Body of pancreas (tissue), 4 donors: ENCODE results near the gene HEATR5A. TPM values are rescaled to one million over a fixed set of nuclear protein-coding genes. Genes with fewer than 3 reads are reported as not detected.
"Not testable (repeated sequence)": the region's sequence is repeated elsewhere in the genome, so short reads cannot be mapped to it uniquely, and the experiment has no call there.

Experiments
- ATAC-seq: fragments of 150-250 bp; one replicate; pipeline ENCODE4 v1.9.1; 2016
- DNase-seq, 4 donors: peaks; one replicate each; pipeline ENCODE4 v3.0.0-alpha.2; 2019
- H3K27ac ChIP-seq, 4 donors: fragments of 200-600 bp; sonication (generic); 1 replicate in 3 of 4; 2 replicates in 1 of 4; pipeline versions ENCODE4 v1.5.1 to v1.6.1; 2016 to 2019; ENCODE audit warnings: mild to moderate bottlenecking in 1 of 4, mixed read lengths in 1 of 4, moderate library complexity in 1 of 4
- H3K27me3 ChIP-seq, 2 donors: fragments of 200-600 bp; sonication (generic); one replicate each; pipeline ENCODE4 v1.6.0; 2016; ENCODE audit warnings: mild to moderate bottlenecking in 1 of 2
- H3K36me3 ChIP-seq, 2 donors: fragments of 200-600 bp; sonication (generic); replicated peaks in 1 of 2; 2 replicates each; pipeline ENCODE4 v1.5.1; 2016; ENCODE audit warnings: low read depth in 2 of 2; ENCODE audit not compliant: insufficient read depth in 1 of 2
- H3K4me1 ChIP-seq: fragments of 200-600 bp; sonication (generic); one replicate; pipeline ENCODE4 v1.6.0; 2016
- H3K4me3 ChIP-seq, 2 donors: fragments of 200-600 bp; sonication (generic); 1 replicate in 1 of 2; 2 replicates in 1 of 2; pipeline ENCODE4 v1.5.1; 2016 to 2019
- H3K9me3 ChIP-seq, 3 donors: fragments of 200-600 bp; sonication (generic); 1 replicate in 2 of 3; 2 replicates in 1 of 3; pipeline ENCODE4 v1.5.1; 2016
- CTCF ChIP-seq, 7 experiments: fragments of 450-650 bp in 4 of 7; fragments of 200-600 bp in 3 of 7; sonication (generic) in 3 of 7; IDR thresholded peaks; one replicate each; pipeline ENCODE4 v1.5.1; 2016 to 2019; ENCODE audit warnings: antibody characterized with exemption in 7 of 7
- POLR2A ChIP-seq, 3 donors: fragments of 450-650 bp; IDR thresholded peaks; one replicate each; pipeline ENCODE4 v1.6.1; 2016; ENCODE audit warnings: antibody characterized with exemption in 3 of 3, mild to moderate bottlenecking in 2 of 3
- WGBS, 2 donors: methylation state at CpG; one replicate each; pipeline ENCODE4 v1.1.5; 2017; 5-methylcytosine and 5-hydroxymethylcytosine counted together
- intact Hi-C: fragments of 100-400 bp; cut with DNase I; formaldehyde crosslinking; loops from one replicate; pipeline ENCODE4 v1.15.1; 2023
- total RNA-seq, 2 donors: library from RNA; depleted of rRNA; stranded (reverse); fragments of >200 nt; gene quantifications; one replicate each; pipeline ENCODE4 v1.1.0, GENCODE V29; 2016

Gene HEATR5A
- total RNA-seq, 2 donors from 2014 or later = 14.5 to 24.1 TPM

- Histone ChIP-seq H3K36me3 (no peaks in the 10 kb centered on the region), H3K27me3 (no peaks in the 10 kb centered on the region), H3K4me1 (peaks cover 13% of the 10 kb centered on the region), H3K9me3 (no peaks in the 10 kb centered on the region), H3K4me3 (no peak overlapping the region), H3K27ac (no peak overlapping the region)
- DNase-seq = no peak
- ATAC-seq = no peak
- TF ChIP-seq POLR2A (IDR thresholded peaks at IDR 0.05) = no peak
- TF ChIP-seq CTCF (IDR thresholded peaks at IDR 0.05) = no peak
- intact Hi-C loops = no loop called here
- WGBS, 2 donors = 73 to 78% methylated on average over 1 of the region's 1 CpG
Observed at GRCh38 chr14:31445703-31446102, 25.4 kb upstream of the HEATR5A start.

GRCh38 chr14:31442284-31442683 is 21.9 kb upstream of the HEATR5A start:
- TF ChIP-seq CTCF (IDR thresholded peaks at IDR 0.05) (no peak), POLR2A (IDR thresholded peaks at IDR 0.05) (no peak)
- Histone ChIP-seq H3K4me3 (no peak overlapping the region), H3K4me1 (peaks cover 9% of the 10 kb centered on the region), H3K27ac (no peak overlapping the region), H3K36me3 (no peaks in the 10 kb centered on the region), H3K9me3 (no peaks in the 10 kb centered on the region), H3K27me3 (no peaks in the 10 kb centered on the region)
- WGBS, 2 donors = 66 to 70% methylated on average over 6 of the region's 6 CpGs
- DNase-seq (no peak), ATAC-seq (no peak)
- intact Hi-C loops = no loop called here

- TF ChIP-seq CTCF (IDR thresholded peaks at IDR 0.05) (no peak), POLR2A (IDR thresholded peaks at IDR 0.05) (no peak)
- WGBS, 2 donors = 44 to 50% methylated on average over 7 of the region's 7 CpGs
- Histone ChIP-seq H3K4me3 (peak overlapping the region in 1 of 2 donors; percentile 12), H3K9me3 (no peaks in the 10 kb centered on the region), H3K27ac (peak overlapping the region in 1 of 4 donors; percentile 32), H3K4me1 (peaks cover 9% of the 10 kb centered on the region), H3K27me3 (no peaks in the 10 kb centered on the region), H3K36me3 (no peaks in the 10 kb centered on the region)
- no peak for DNase-seq
- intact Hi-C loops = no loop called here
- peak; percentile 58 for ATAC-seq
Observed at GRCh38 chr14:31441273-31442111, 21.1 kb upstream of the HEATR5A start.

GRCh38 chr14:31440280-31440679 is 19.9 kb upstream of the HEATR5A start:
- H3K27me3 ChIP-seq = no peaks in the 10 kb centered on the region
- intact Hi-C loops = no loop called here
- ATAC-seq (no peak), DNase-seq (no peak)
- H3K4me3 ChIP-seq = no peak overlapping the region
- no peaks in the 10 kb centered on the region for H3K36me3 ChIP-seq
- H3K9me3 ChIP-seq = no peaks in the 10 kb centered on the region
- peaks cover 9% of the 10 kb centered on the region for H3K4me1 ChIP-seq
- TF ChIP-seq POLR2A (IDR thresholded peaks at IDR 0.05) = no peak
- no peak for TF ChIP-seq CTCF (IDR thresholded peaks at IDR 0.05)
- H3K27ac ChIP-seq = no peak overlapping the region

GRCh38 chr14:31439561-31439960 is 19.2 kb upstream of the HEATR5A start:
- 82 to 85% methylated on average over 2 of the region's 2 CpGs for WGBS, 2 donors
- Histone ChIP-seq H3K27ac (no peak overlapping the region), H3K4me3 (no peak overlapping the region), H3K27me3 (no peaks in the 10 kb centered on the region), H3K9me3 (no peaks in the 10 kb centered on the region), H3K36me3 (no peaks in the 10 kb centered on the region), H3K4me1 (peaks cover 9% of the 10 kb centered on the region)
- no peak for TF ChIP-seq POLR2A (IDR thresholded peaks at IDR 0.05)
- TF ChIP-seq CTCF (IDR thresholded peaks at IDR 0.05) = no peak
- DNase-seq = no peak
- intact Hi-C loops = no loop called here
- ATAC-seq = no peak

- H3K9me3 ChIP-seq, intact Hi-C loops, H3K4me3 ChIP-seq, H3K27ac ChIP-seq, H3K27me3 ChIP-seq, H3K36me3 ChIP-seq, H3K4me1 ChIP-seq, ATAC-seq, DNase-seq: not testable (repeated sequence)
- 91% methylated on average over 18 of the region's 45 CpGs; no CpG with 5 or more reads in 1 of the 2 donors for WGBS, 2 donors
Observed at GRCh38 chr14:31437045-31437691, 16.8 kb upstream of the HEATR5A start.
